ENCODE results near the gene CDH20.

DNA sequence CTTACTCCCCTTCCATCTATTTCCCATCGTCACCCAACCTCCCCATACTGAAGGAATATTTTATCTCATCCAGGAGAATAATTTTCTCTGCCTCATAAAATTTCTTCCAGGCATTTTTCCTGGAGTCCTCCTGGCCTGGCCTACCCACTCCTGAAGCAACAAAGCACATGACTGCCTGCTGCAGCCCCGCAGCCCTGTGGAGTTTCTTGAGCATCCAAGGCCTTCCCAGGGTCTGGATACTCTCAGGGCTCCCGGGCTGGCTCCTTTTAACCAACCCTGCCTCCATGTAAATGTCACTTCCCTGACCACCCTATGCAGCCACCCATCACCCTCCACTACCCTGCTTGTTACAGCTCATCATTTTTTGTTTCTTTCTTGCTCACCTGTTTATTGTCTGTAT is 64.0 kb downstream of the CDH20 start:
- TF ChIP-seq POLR2A (IDR thresholded peaks at IDR 0.05): no peak
- TF ChIP-seq, protein P1, sequence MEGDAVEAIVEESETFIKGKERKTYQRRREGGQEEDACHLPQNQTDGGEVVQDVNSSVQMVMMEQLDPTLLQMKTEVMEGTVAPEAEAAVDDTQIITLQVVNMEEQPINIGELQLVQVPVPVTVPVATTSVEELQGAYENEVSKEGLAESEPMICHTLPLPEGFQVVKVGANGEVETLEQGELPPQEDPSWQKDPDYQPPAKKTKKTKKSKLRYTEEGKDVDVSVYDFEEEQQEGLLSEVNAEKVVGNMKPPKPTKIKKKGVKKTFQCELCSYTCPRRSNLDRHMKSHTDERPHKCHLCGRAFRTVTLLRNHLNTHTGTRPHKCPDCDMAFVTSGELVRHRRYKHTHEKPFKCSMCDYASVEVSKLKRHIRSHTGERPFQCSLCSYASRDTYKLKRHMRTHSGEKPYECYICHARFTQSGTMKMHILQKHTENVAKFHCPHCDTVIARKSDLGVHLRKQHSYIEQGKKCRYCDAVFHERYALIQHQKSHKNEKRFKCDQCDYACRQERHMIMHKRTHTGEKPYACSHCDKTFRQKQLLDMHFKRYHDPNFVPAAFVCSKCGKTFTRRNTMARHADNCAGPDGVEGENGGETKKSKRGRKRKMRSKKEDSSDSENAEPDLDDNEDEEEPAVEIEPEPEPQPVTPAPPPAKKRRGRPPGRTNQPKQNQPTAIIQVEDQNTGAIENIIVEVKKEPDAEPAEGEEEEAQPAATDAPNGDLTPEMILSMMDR (IDR thresholded peaks at IDR 0.05): no peak

Measured in Peyer's patch (tissue), 4 donors.